ENCODE measurements around the gene SUPT3H.

Gene SUPT3H

GRCh38 chr6:45044510-45045252, 333.1 kb downstream of the SUPT3H start:
- TF ChIP-seq FOXM1 (IDR thresholded peaks at IDR 0.05; ENCODE audit: borderline replicate concordance, low read depth) (no peak), NFIC (IDR thresholded peaks at IDR 0.05) (no peak), RAD21 (IDR thresholded peaks at IDR 0.05; ENCODE audit: low read depth) (no peak), ZBTB7A (IDR thresholded peaks at IDR 0.05; ENCODE audit: low read depth) (no peak), TEAD4 (IDR thresholded peaks at IDR 0.05) (no peak), TCF12 (IDR thresholded peaks at IDR 0.05; ENCODE audit: low read depth) (no peak), REST (IDR thresholded peaks at IDR 0.05; ENCODE audit: low read depth) (no peak), CEBPB (IDR thresholded peaks at IDR 0.05) (no peak)

- TF ChIP-seq EP300 (IDR thresholded peaks at IDR 0.05; ENCODE audit: borderline replicate concordance) = no peak
- TF ChIP-seq EGR1 (IDR thresholded peaks at IDR 0.05) = no peak
- TF ChIP-seq RAD21 (IDR thresholded peaks at IDR 0.05; ENCODE audit: low read depth) = no peak
- TF ChIP-seq REST (IDR thresholded peaks at IDR 0.05; ENCODE audit: low read depth) = no peak
- no peak for TF ChIP-seq ZBTB7A (IDR thresholded peaks at IDR 0.05; ENCODE audit: low read depth)
- TF ChIP-seq TAF1 (IDR thresholded peaks at IDR 0.05; ENCODE audit: low read depth) = no peak
- no peak for TF ChIP-seq FOXM1 (IDR thresholded peaks at IDR 0.05; ENCODE audit: borderline replicate concordance, low read depth)
- no peak for TF ChIP-seq CEBPB (IDR thresholded peaks at IDR 0.05)
Observed at GRCh38 chr6:45044086-45044485, 333.6 kb downstream of the SUPT3H start.

GRCh38 chr6:45038226-45038625, 339.5 kb downstream of the SUPT3H start:
- TF ChIP-seq EP300 (IDR thresholded peaks at IDR 0.05; ENCODE audit: borderline replicate concordance) (no peak), USF1 (IDR thresholded peaks at IDR 0.05) (no peak), TAF1 (IDR thresholded peaks at IDR 0.05; ENCODE audit: low read depth) (no peak), ZBTB7A (IDR thresholded peaks at IDR 0.05; ENCODE audit: low read depth) (no peak), REST (IDR thresholded peaks at IDR 0.05; ENCODE audit: low read depth) (no peak), RAD21 (IDR thresholded peaks at IDR 0.05; ENCODE audit: low read depth) (no peak), NFIC (IDR thresholded peaks at IDR 0.05) (no peak), YY1 (IDR thresholded peaks at IDR 0.05; ENCODE audit: low read depth) (no peak), MAX (IDR thresholded peaks at IDR 0.05) (no peak), CEBPB (IDR thresholded peaks at IDR 0.05) (no peak), TEAD4 (IDR thresholded peaks at IDR 0.05) (no peak), CREB1 (IDR thresholded peaks at IDR 0.05; ENCODE audit: low read depth) (no peak), FOXM1 (IDR thresholded peaks at IDR 0.05; ENCODE audit: borderline replicate concordance, low read depth) (no peak), TCF12 (IDR thresholded peaks at IDR 0.05; ENCODE audit: low read depth) (no peak)

GRCh38 chr6:45036103-45036502, 341.6 kb downstream of the SUPT3H start:
- TF ChIP-seq CEBPB (IDR thresholded peaks at IDR 0.05) (no peak), TAF1 (IDR thresholded peaks at IDR 0.05; ENCODE audit: low read depth) (no peak), CREB1 (IDR thresholded peaks at IDR 0.05; ENCODE audit: low read depth) (no peak), REST (IDR thresholded peaks at IDR 0.05; ENCODE audit: low read depth) (no peak), USF1 (IDR thresholded peaks at IDR 0.05) (no peak), FOXM1 (IDR thresholded peaks at IDR 0.05; ENCODE audit: borderline replicate concordance, low read depth) (no peak), EGR1 (IDR thresholded peaks at IDR 0.05) (no peak), RAD21 (IDR thresholded peaks at IDR 0.05; ENCODE audit: low read depth) (no peak), TEAD4 (IDR thresholded peaks at IDR 0.05) (no peak), MAX (IDR thresholded peaks at IDR 0.05) (no peak), YY1 (IDR thresholded peaks at IDR 0.05; ENCODE audit: low read depth) (no peak), EP300 (IDR thresholded peaks at IDR 0.05; ENCODE audit: borderline replicate concordance) (no peak), NFIC (IDR thresholded peaks at IDR 0.05) (no peak), TCF12 (IDR thresholded peaks at IDR 0.05; ENCODE audit: low read depth) (no peak), ZBTB7A (IDR thresholded peaks at IDR 0.05; ENCODE audit: low read depth) (no peak)
